HepG2 (cell line): ENCODE data around the gene TTC24. TPM values are rescaled to one million over a fixed set of nuclear protein-coding genes. Genes with fewer than 3 reads are reported as not detected.

Experiments used
- ATAC-seq: fragments of 200-7000 bp; cut with Tn5 transposase; 3 replicates; pipeline ENCODE4 v1.9.1; 2020; ENCODE audit warnings: mild to moderate bottlenecking, moderate library complexity
- BruUV-seq: library from RNA; stranded (reverse); fragments of 400-500 nt; replicated peaks from 2 replicates; lab custom pipeline; 2021; lab: Mats Ljungman, UMichigan
- CTCF ChIA-PET: fragments of 300-600 bp; formaldehyde crosslinking; extraction: SDS; loops from one replicate; lab custom pipeline; 2021; ENCODE audit warnings: low total read pairs, inconsistent platforms, low intra/inter-chr PET ratio; lab: Yijun Ruan, JAX
- POLR2A ChIA-PET: fragments of 350-600 bp; sonication (Branson Sonifier 250); formaldehyde crosslinking; loops from one replicate; lab custom pipeline; 2020; ENCODE audit warnings: antibody characterized with exemption, inconsistent platforms; lab: Yijun Ruan, JAX
- DNase-seq: peaks from one replicate; pipeline ENCODE4 v3.0.0-alpha.2; 2015; ENCODE audit warnings: low spot score
- FAIRE-seq: peaks from 3 replicates; lab custom pipeline; 2011; peaks lifted over from hg19 to GRCh38; lab: Jason Lieb, UNC
- H2AFZ ChIP-seq: one replicate; pipeline ENCODE4 v1.6.1; 2011; ENCODE audit warnings: low read length, inconsistent platforms
- H3K27ac ChIP-seq: fragments of 300-600 bp; 3 replicates; pipeline ENCODE4 v1.8.0; 2011; ENCODE audit warnings: mixed run types, mild to moderate bottlenecking, mixed read lengths, low read length, inconsistent platforms; ENCODE audit not compliant: insufficient read depth; ENCODE audit errors: extremely low read length
- H3K27me3 ChIP-seq, 2 experiments: fragments of 200-600 bp in 1 of 2; 2 replicates in 1 of 2; 3 replicates in 1 of 2; pipeline versions ENCODE4 v1.6.0 to v1.8.0; 2011; ENCODE audit warnings: low read length in 2 of 2, mild to moderate bottlenecking in 2 of 2, moderate library complexity in 2 of 2, inconsistent platforms in 1 of 2; ENCODE audit not compliant: insufficient read depth in 2 of 2, control insufficient read depth in 1 of 2
- H3K36me3 ChIP-seq, 2 experiments: fragments of 200-600 bp in 1 of 2; replicated peaks in 1 of 2; 2 replicates in 1 of 2; 3 replicates in 1 of 2; pipeline versions ENCODE4 v1.5.1 to v1.8.0; 2011; ENCODE audit warnings: low read length in 2 of 2, inconsistent platforms in 1 of 2; ENCODE audit not compliant: insufficient read depth in 2 of 2, control insufficient read depth in 1 of 2
- H3K4me1 ChIP-seq: 2 replicates; pipeline ENCODE4 v1.5.1; 2012; ENCODE audit warnings: low read length, inconsistent platforms; ENCODE audit not compliant: insufficient read depth
- H3K4me2 ChIP-seq: 2 replicates; pipeline ENCODE4 v1.6.0; 2011; ENCODE audit warnings: low read depth, low read length, inconsistent platforms
- H3K4me3 ChIP-seq, 3 experiments: fragments of 200-600 bp in 1 of 3; sonication (generic), shearing (Covaris generic) in 1 of 3; replicated peaks in 1 of 3; 2 replicates each; pipeline ENCODE4 v1.5.1; 2011 to 2016; ENCODE audit warnings: low read length in 3 of 3, inconsistent platforms in 2 of 3, low read depth in 2 of 3, mild to moderate bottlenecking in 2 of 3, control low read depth in 1 of 3, mixed read lengths in 1 of 3; ENCODE audit not compliant: insufficient read depth in 1 of 3
- H3K79me2 ChIP-seq: one replicate; pipeline ENCODE4 v1.6.1; 2011; ENCODE audit warnings: low read length, inconsistent platforms; ENCODE audit not compliant: insufficient read depth
- H3K9ac ChIP-seq: 2 replicates; pipeline ENCODE4 v1.6.0; 2011; ENCODE audit warnings: mild to moderate bottlenecking, low read depth, low read length, inconsistent platforms; ENCODE audit not compliant: insufficient read depth
- H3K9me3 ChIP-seq: 2 replicates; pipeline ENCODE4 v1.5.1; 2012; ENCODE audit warnings: mild to moderate bottlenecking, low read length
- H4K20me1 ChIP-seq: 2 replicates; pipeline ENCODE4 v1.6.0; 2011; ENCODE audit warnings: inconsistent platforms, mild to moderate bottlenecking, low read length, moderate library complexity; ENCODE audit not compliant: insufficient read depth
- GPN1 ChIP-seq: sonication (generic); formaldehyde crosslinking; IDR thresholded peaks from 2 replicates; pipeline ENCODE4 v1.5.1; 2020; ENCODE audit warnings: missing genetic modification reagents, borderline replicate concordance
- HOXA3 ChIP-seq: sonication (generic); formaldehyde crosslinking; IDR thresholded peaks from 2 replicates; pipeline ENCODE4 v1.5.0; 2020; ENCODE audit warnings: missing genetic modification reagents
- NCOA2 ChIP-seq: sonication (generic); formaldehyde crosslinking; IDR thresholded peaks from 2 replicates; pipeline ENCODE4 v1.8.0; 2022; ENCODE audit warnings: inconsistent platforms
- NFIC ChIP-seq: IDR thresholded peaks from 2 replicates; pipeline ENCODE4 v1.6.1; 2012; ENCODE audit warnings: mild to moderate bottlenecking, low read length, inconsistent platforms
- NR2F1 ChIP-seq, 2 experiments: fragments of 450-650 bp in 1 of 2; formaldehyde crosslinking in 1 of 2; IDR thresholded peaks; 2 replicates each; pipeline versions ENCODE4 v1.5.0 to v1.6.1; 2016 to 2020; ENCODE audit warnings: mild to moderate bottlenecking in 1 of 2, missing compliant biosample characterization in 1 of 2, missing genetic modification reagents in 1 of 2, moderate library complexity in 1 of 2
- SOX6 ChIP-seq, 2 experiments: fragments of 450-650 bp in 1 of 2; sonication (generic) in 1 of 2; formaldehyde crosslinking in 1 of 2; IDR thresholded peaks; 2 replicates each; pipeline versions ENCODE4 v1.4.0 to v1.6.1; 2017 to 2020; ENCODE audit warnings: antibody characterized with exemption in 1 of 2, mild to moderate bottlenecking in 1 of 2, missing genetic modification reagents in 1 of 2
- TGIF2 ChIP-seq: IDR thresholded peaks from 2 replicates; pipeline ENCODE4 v1.6.1; 2016; ENCODE audit warnings: control low read depth, missing compliant biosample characterization
- TOPORS ChIP-seq: sonication (generic); formaldehyde crosslinking; IDR thresholded peaks from 2 replicates; pipeline ENCODE4 v1.8.0; 2023; ENCODE audit warnings: mild to moderate bottlenecking, missing genetic modification reagents
- ZNF24 ChIP-seq: fragments of 450-650 bp; IDR thresholded peaks from 2 replicates; pipeline ENCODE4 v1.6.1; 2017; ENCODE audit warnings: antibody characterized with exemption, mild to moderate bottlenecking
- ZNF263 ChIP-seq: sonication (generic); formaldehyde crosslinking; IDR thresholded peaks from 2 replicates; pipeline ENCODE4 v1.4.0; 2020; ENCODE audit warnings: missing genetic modification reagents
- ZNF577 ChIP-seq: sonication (generic); formaldehyde crosslinking; IDR thresholded peaks from 2 replicates; pipeline ENCODE4 v1.4.0; 2020; ENCODE audit warnings: mild to moderate bottlenecking, low read depth, missing genetic modification reagents, borderline replicate concordance
- ZNF644 ChIP-seq: IDR thresholded peaks from 2 replicates; pipeline ENCODE4 v1.6.1; 2016; ENCODE audit warnings: low read depth
- ZNF747 ChIP-seq: sonication (generic); formaldehyde crosslinking; IDR thresholded peaks from 2 replicates; pipeline ENCODE4 v1.8.1; 2023; ENCODE audit warnings: missing genetic modification reagents, mild to moderate bottlenecking, borderline replicate concordance
- ZNF75D ChIP-seq: sonication (generic); formaldehyde crosslinking; IDR thresholded peaks from 2 replicates; pipeline ENCODE4 v1.8.1; 2023; ENCODE audit warnings: missing genetic modification reagents, mild to moderate bottlenecking, borderline replicate concordance
- WGBS: methylation state at CpG from one replicate; pipeline ENCODE4 v1.1.6; 2017; ENCODE audit warnings: low lambda C conversion rate; 5-methylcytosine and 5-hydroxymethylcytosine counted together
- in situ Hi-C: cut with HindIII; loops from 2 replicates; pipeline ENCODE4 v1.10.0; 2017; ENCODE audit warnings: low pct_unique_long_range_greater_than_20kb; ENCODE audit not compliant: extremely low pct_ligation_motif_present
- intact Hi-C: fragments of 100-400 bp; cut with micrococcal nuclease; formaldehyde crosslinking; loops from one replicate; pipeline ENCODE4 v1.10.0; 2022; ENCODE audit not compliant: unreplicated experiment
- polyA plus RNA-seq, 8 experiments: library from polyadenylated mRNA; depleted of rRNA in 3 of 8; stranded (reverse) in 7 of 8; unstranded in 1 of 8; fragments of >200 nt; fragmentation: Illumina TruSeq in 4 of 8; extraction: Trizol in 4 of 8; gene quantifications; 2 replicates each; pipeline versions ENCODE4 v1.2.1 to v1.2.3, GENCODE V29; 2011 to 2016; ENCODE audit warnings: low read depth in 4 of 8, missing spikeins in 1 of 8, mixed read lengths in 1 of 8; ENCODE audit not compliant: insufficient read depth in 1 of 8
- total RNA-seq, 5 experiments: library from RNA; depleted of rRNA; stranded (reverse); fragments of >200 nt; fragmentation: Illumina TruSeq; extraction: Trizol; gene quantifications; 2 replicates each; pipeline ENCODE4 v1.2.3, GENCODE V29; 2016; ENCODE audit warnings: low read depth in 1 of 5
- TF ChIP-seq, protein P1 (sequence below), 2 experiments: sonication (generic) in 1 of 2; formaldehyde crosslinking in 1 of 2; IDR thresholded peaks; 2 replicates each; pipeline versions ENCODE4 v1.5.1 to v1.6.1; 2011 to 2020; ENCODE audit warnings: borderline replicate concordance in 1 of 2, low read depth in 1 of 2, low read length in 1 of 2, mild to moderate bottlenecking in 1 of 2, missing genetic modification reagents in 1 of 2, moderate library complexity in 1 of 2
- TF ChIP-seq, protein P2 (sequence below): sonication (generic); formaldehyde crosslinking; IDR thresholded peaks from 2 replicates; pipeline ENCODE4 v1.4.0; 2020; ENCODE audit warnings: missing genetic modification reagents, mild to moderate bottlenecking, borderline replicate concordance
- TF ChIP-seq, protein P3 (sequence below): IDR thresholded peaks from 2 replicates; pipeline ENCODE4 v1.4.0; 2020; ENCODE audit warnings: mild to moderate bottlenecking, missing genetic modification reagents

The TTC24 gene
- total and polyA plus RNA-seq, 2 of the 13 experiments (the other 11 are each of a cell fraction or from before 2014, with no cell fraction given), result 0.13 to 0.18 TPM

DNA sequence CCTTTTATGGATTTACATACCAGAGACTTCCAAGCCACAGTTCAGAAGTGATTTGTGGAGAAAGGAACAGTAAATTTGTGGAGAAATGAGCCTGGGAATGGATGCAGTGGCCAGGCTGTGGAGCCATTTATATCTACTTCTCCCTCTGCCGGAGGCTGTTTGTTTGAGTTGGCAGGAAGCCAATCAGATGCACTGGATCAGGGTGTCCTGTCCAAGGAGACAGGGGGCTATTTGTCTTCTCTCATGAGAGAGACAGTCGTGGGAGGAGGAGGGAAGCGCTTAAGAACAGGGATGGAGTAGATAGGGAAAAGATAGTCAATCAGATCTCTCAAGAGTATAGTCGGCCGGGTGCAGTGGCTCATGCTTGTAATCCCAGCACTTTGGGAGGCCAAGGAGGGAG, 36.9 kb downstream of the TTC24 start:
- BruUV-seq, result no TSS peak
- POLR2A ChIA-PET, result no interaction called here
- H2AFZ ChIP-seq, result no peak overlapping the region
- TF ChIP-seq TOPORS (CRISPR knock-in tag) (no peak), ZNF263 (CRISPR knock-in tag) (no peak), NCOA2 (CRISPR knock-in tag) (peak; percentile 32; the same call in 1 of the 2 replicates), NR2F1 (CRISPR knock-in tag; IDR thresholded peaks at IDR 0.05) (no peak), SOX6 (IDR thresholded peaks at IDR 0.05) (no peak), SOX6 (CRISPR knock-in tag; IDR thresholded peaks at IDR 0.05) (peak; percentile 29; the same call in 1 of the 2 replicates), ZNF24 (no peak), TGIF2 (CRISPR knock-in tag) (no peak), ZNF747 (CRISPR knock-in tag) (no peak), HOXA3 (CRISPR knock-in tag) (peak; percentile 41; the same call in 1 of the 2 replicates), GPN1 (CRISPR knock-in tag) (no peak), ZNF577 (CRISPR knock-in tag) (no peak), ZNF644 (CRISPR knock-in tag) (no peak), ZNF75D (CRISPR knock-in tag) (no peak), NFIC (peak; percentile 77; the same call in 1 of the 2 replicates)
- TF ChIP-seq, protein P1, sequence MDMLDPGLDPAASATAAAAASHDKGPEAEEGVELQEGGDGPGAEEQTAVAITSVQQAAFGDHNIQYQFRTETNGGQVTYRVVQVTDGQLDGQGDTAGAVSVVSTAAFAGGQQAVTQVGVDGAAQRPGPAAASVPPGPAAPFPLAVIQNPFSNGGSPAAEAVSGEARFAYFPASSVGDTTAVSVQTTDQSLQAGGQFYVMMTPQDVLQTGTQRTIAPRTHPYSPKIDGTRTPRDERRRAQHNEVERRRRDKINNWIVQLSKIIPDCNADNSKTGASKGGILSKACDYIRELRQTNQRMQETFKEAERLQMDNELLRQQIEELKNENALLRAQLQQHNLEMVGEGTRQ (IDR thresholded peaks at IDR 0.05; ENCODE audit: low read depth, low read length), result no peak
- TF ChIP-seq, protein P1 (CRISPR knock-in tag; IDR thresholded peaks at IDR 0.05; ENCODE audit: borderline replicate concordance), result no peak
- TF ChIP-seq, protein P2, sequence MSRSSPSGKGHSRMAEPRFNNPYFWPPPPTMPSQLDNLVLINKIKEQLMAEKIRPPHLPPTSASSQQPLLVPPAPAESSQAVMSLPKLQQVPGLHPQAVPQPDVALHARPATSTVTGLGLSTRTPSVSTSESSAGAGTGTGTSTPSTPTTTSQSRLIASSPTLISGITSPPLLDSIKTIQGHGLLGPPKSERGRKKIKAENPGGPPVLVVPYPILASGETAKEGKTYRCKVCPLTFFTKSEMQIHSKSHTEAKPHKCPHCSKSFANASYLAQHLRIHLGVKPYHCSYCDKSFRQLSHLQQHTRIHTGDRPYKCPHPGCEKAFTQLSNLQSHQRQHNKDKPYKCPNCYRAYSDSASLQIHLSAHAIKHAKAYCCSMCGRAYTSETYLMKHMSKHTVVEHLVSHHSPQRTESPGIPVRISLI, result no peak
- TF ChIP-seq, protein P3, sequence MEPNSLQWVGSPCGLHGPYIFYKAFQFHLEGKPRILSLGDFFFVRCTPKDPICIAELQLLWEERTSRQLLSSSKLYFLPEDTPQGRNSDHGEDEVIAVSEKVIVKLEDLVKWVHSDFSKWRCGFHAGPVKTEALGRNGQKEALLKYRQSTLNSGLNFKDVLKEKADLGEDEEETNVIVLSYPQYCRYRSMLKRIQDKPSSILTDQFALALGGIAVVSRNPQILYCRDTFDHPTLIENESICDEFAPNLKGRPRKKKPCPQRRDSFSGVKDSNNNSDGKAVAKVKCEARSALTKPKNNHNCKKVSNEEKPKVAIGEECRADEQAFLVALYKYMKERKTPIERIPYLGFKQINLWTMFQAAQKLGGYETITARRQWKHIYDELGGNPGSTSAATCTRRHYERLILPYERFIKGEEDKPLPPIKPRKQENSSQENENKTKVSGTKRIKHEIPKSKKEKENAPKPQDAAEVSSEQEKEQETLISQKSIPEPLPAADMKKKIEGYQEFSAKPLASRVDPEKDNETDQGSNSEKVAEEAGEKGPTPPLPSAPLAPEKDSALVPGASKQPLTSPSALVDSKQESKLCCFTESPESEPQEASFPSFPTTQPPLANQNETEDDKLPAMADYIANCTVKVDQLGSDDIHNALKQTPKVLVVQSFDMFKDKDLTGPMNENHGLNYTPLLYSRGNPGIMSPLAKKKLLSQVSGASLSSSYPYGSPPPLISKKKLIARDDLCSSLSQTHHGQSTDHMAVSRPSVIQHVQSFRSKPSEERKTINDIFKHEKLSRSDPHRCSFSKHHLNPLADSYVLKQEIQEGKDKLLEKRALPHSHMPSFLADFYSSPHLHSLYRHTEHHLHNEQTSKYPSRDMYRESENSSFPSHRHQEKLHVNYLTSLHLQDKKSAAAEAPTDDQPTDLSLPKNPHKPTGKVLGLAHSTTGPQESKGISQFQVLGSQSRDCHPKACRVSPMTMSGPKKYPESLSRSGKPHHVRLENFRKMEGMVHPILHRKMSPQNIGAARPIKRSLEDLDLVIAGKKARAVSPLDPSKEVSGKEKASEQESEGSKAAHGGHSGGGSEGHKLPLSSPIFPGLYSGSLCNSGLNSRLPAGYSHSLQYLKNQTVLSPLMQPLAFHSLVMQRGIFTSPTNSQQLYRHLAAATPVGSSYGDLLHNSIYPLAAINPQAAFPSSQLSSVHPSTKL, result peak; percentile 24; the same call in 1 of the 2 replicates

More for the DNA sequence above, 36.9 kb downstream of the TTC24 start:
- no peaks in the 10 kb centered on the region for H3K9me3 ChIP-seq
- peaks cover 39% of the 10 kb centered on the region for H3K4me1 ChIP-seq
- DNase-seq (peak; percentile 81), FAIRE-seq (peak; percentile 85), ATAC-seq (peak; percentile 75)
- CTCF ChIA-PET, result interaction anchor here (1.2 kb wide), 1 partner anchor 12 kb away, joined by 3 read pairs; no protein-coding TSS in a partner anchor
- WGBS, result 0% methylated on average over 5 of the region's 5 CpGs
- intact Hi-C loops, result no loop called here
- no peak overlapping the region for H3K9ac ChIP-seq
- peaks cover 5 to 23% of the 10 kb centered on the region in 2 experiments; a peak in 4 of 5 replicates for H3K27me3 ChIP-seq
- H3K4me3 ChIP-seq, result no peak overlapping the region; a peak in 1 of 6 replicates
- in situ Hi-C loops, result no loop called here
- peak overlapping the region; percentile 64 for H3K4me2 ChIP-seq
- no peaks in the 10 kb centered on the region for H3K79me2 ChIP-seq
- H3K36me3 ChIP-seq, result no peaks in the 10 kb centered on the region
- no peaks in the 10 kb centered on the region for H4K20me1 ChIP-seq
- H3K27ac ChIP-seq, result no peak overlapping the region
